NCI-H1436 treated with DMSO at 0.1 percent for 48 hours (cell line): ENCODE data around the gene PUDP.
"Not testable (repeated sequence)": the region's sequence is repeated elsewhere in the genome, so short reads cannot be mapped to it uniquely, and the experiment has no call there.

ENCODE experiments used
- DNase-seq: peaks from one replicate; lab custom pipeline; 2025; lab: John Stamatoyannopoulos, UW

The PUDP gene

DNA sequence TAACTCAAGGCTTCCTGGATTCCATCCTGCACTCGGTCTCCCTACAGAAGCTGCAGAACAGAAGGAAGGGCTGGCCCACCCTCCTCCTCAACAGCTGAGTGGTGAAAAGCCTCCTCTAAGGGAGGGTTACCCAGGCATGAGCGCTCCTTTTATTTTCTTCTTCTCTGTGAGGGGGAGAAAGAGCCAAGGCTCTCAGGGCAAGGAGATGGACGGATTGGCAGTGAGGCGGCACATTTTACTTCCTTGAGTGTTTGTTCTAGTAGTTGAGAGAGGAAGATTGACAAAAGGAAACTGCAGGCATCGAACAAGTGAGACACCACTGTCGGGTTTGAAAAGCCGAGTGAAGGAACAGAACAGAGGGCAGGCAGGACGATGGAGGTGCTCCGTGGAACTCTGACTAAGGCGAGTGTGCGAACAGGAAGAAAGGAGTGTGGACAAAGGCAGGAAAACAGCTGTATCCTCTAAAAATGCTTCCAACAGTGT is 38.9 kb downstream of the PUDP start:
- DNase-seq: no peak

DNA sequence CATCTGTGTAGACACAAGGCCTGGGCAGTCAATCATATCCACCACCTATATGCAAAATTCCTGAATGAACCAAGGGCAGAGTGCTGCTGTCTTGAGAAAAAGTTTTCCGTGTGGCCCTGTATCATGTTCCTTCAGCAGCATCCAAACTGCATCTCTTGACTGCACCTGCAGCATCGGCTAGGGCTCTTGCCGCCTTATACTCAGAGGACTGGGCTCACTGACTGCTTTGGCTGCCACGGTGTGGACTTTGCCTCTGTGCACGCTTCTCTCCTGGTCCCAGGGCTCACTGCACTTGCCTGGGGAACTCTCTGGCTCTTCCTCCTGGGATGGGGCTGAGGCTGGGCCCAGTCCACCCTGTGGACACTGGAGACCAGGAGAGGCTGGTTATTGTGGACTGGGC is 39.9 kb downstream of the PUDP start:
- DNase-seq: no peak

DNA sequence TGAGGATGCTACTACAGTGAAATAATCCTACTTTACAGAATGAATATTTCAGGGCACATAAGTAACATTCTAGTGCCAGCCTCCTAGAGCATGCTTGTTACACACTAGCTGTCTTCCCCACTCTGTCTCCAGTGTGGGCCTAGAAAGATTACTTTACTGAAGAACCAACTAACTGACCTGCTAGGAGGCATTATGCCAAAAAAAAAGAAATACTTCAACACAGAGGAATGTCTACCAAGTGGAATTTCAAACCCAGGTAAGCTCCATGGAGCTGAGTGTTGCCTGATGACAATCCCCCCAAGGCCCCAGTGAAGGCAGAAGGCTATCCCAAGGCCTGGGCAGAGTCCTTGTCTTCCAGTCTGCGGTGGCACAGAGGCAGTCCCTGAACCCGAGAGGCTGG is 41.3 kb downstream of the PUDP start:
- no peak for DNase-seq

GRCh38 chrX:7102119-7102518 is 45.8 kb downstream of the PUDP start:
- DNase-seq: no peak

- DNase-seq: no peak
Measured at GRCh38 chrX:7100022-7100421, 47.9 kb downstream of the PUDP start.

DNA sequence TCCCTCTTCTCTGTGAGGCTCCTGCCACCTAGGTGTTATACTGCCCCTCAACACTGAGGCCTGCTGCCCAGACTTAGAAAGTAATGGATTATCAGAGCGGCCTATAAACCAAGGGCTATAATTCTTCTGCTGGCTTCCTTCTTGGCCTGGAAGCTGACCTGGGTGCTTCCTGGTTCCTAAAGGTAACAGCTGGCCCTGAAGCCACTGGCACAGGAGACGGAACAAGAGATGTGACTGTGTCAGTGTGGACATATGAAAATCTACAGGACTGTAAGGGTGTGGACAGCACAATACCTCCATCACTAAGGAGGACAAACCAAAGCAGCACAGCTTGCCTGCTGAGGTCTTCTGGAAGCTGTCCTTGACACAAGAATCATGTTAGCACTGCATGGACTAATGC is 52.3 kb downstream of the PUDP start:
- DNase-seq: not testable (repeated sequence)

DNA sequence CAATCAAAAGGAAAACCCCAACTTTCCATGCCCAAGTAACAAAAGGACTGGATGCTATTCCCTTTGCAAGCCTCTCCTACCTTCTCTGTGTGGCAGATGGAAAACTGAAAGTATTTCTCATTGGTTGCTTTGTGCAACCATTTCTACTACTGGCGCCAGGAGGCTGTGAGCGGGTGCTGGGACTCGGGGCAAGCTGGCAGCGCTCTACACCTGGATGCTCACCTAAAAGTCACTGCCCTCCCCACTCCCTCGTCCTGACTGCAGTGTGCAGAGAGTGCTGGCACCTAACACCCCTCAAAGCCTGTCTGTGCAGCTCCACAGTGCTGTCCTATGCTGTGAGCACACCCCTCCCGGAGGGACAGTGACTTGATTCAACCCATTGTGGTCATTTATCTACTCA is 54.6 kb downstream of the PUDP start:
- DNase-seq: no peak

- DNase-seq: no peak
Measured at GRCh38 chrX:7092543-7092942, 55.4 kb downstream of the PUDP start.

DNA sequence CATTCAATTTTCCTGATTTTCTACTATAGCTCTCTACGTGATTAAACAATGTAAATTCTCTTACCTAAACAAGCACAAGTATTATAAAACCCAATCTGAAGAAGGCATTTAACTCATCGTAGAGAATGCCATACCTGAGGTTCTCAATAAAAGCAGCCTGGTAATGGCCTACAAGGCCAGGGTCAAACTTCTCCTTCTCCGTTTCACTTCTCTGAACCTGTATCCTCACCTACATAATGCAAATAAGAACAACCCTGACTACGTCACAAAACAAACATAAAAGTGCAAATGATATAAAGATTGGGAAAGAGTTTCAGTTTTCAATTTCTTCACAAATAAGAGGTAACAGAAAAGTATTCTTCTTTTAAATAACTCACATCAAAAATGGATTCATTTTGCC is 56.0 kb downstream of the PUDP start:
- DNase-seq: no peak

- no peak for DNase-seq
Measured at GRCh38 chrX:7090641-7091040, 57.3 kb downstream of the PUDP start.

- no peak for DNase-seq
Measured at GRCh38 chrX:7088968-7089615, 58.9 kb downstream of the PUDP start.

GRCh38 chrX:7086384-7086783 is 61.6 kb downstream of the PUDP start:
- DNase-seq: no peak

- no peak for DNase-seq
Measured at GRCh38 chrX:7085879-7086278, 62.1 kb downstream of the PUDP start.

DNA sequence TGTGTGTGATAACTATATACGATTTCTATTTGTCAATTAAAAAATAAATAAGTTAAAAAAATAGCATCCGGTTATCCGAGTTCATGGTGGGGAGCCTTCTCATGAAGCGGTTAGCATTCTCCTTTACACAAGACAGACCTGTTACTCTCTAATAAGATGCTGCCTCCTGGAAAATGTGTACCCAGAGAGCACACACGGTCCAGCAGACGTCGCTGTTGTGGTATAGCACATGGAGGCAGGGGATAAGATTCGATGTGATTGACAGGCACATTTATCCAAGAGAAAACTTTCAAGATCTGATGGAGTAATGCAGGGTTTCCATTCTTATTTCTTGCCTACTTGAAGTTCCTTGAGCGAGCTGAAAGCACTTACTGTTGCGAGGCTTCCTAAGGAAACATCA is 63.1 kb downstream of the PUDP start:
- DNase-seq: no peak

DNA sequence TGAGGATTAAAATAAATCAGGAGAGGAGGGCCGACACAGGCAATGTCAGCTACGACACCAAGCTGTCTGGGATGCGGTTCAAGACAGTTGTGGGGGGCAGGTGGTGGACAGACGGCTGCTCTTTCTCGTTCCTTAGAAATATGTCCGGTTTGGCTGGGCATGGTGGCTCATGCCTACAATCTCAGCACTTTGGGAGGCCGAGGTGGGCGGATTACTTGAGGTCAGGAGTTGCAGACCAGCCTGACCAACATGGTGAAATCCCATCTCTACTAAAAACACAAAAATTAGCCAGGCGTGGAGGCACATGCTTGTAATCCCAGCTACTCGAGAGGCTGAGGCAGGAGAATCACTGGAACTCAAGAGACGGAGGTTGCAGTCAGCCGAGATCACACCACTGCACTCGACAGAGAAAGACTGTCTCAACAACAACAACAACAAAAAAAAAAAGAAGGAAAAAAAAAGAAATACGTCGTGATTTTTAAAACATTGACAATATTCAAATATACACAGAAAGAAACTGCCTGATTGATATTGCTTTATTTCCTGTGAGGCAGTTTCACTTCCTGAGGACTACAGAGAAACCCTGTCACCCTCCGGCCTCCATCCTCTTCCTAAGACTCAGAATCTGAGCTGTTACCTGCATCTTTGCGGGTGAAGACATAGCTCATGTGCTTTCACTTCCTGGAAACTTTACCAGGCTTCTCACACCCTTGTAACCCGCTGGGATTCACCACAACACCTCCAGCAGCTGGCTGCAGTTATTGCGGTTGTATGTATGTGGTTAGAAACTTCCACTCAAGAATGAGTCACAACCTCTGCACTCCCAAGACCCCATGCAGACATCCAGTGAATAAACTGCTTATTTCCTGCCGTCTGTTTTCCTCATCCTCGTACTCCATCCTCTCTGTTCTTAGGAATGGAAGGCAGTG is 64.2 kb downstream of the PUDP start:
- no peak for DNase-seq

DNA sequence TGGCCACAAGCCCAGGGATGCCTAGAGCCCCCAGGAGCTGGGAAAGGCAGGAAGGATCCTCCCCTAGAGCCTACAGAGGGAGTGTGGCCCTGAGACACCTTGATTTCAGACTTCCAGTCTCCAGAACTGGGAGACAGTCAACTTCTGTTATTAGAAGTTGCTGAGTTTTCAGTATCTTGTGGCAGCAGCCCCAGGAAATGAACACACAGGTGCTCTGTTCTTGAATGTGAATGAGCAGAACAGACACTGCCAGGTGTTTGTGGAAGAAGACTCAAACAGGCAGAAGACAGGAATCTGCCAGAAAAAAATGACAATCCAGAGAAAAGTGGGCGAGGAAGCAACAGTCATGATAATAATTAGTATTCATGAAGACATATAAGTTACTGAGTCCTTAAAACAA is 64.9 kb downstream of the PUDP start:
- no peak for DNase-seq

- no peak for DNase-seq
Measured at GRCh38 chrX:7082556-7082955, 65.4 kb downstream of the PUDP start.

DNA sequence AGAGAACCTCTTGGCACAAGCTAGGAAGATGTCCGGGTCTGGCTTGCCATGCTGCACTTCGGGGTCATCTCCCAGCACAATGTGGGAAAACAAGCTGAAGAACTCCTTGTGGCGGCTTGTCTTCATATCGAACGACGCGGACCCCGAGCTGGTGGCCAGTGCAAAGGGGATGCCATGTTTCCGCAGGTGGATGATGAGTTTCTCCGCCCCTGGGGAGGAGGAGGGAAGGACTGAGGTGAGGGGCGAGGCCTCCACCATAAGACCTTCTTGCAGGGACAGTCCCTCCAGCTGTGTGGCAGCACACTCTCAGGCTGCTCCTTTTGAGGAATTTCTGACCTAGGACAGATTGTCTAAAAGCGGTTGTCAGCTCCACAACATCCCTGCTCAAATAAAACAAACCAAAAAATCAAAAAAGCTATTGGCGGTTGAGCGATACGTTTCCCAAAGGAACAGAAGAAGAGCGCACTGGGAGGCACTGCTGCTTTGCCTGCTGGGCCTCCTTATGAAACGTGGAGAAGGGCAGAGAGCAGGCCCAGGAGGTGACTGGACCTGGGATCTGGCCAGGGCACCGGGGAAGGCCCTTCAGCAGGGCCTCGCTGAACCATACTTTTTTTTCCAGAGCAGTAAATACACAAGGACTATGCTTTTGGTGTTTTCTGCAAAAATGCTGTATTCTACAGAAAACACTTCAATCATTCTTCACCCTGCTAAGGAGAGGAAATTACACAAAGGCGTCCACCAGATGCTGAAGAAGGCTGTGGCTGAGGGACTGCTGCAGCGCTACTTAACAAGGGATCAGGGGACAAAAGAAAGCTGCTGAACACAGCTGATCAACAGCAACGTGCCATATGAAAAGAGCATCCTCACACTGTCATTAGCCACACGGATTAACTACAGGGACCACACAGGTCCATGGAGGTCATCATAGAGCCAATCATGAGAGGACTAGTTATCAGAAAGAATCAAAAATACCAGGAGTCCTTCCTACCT is 70.4 kb downstream of the PUDP start:
- DNase-seq: no peak

- DNase-seq: no peak
Measured at GRCh38 chrX:7076245-7076661, 71.7 kb downstream of the PUDP start.

- DNase-seq: no peak
Measured at GRCh38 chrX:7074908-7075204, 73.1 kb downstream of the PUDP start.

DNA sequence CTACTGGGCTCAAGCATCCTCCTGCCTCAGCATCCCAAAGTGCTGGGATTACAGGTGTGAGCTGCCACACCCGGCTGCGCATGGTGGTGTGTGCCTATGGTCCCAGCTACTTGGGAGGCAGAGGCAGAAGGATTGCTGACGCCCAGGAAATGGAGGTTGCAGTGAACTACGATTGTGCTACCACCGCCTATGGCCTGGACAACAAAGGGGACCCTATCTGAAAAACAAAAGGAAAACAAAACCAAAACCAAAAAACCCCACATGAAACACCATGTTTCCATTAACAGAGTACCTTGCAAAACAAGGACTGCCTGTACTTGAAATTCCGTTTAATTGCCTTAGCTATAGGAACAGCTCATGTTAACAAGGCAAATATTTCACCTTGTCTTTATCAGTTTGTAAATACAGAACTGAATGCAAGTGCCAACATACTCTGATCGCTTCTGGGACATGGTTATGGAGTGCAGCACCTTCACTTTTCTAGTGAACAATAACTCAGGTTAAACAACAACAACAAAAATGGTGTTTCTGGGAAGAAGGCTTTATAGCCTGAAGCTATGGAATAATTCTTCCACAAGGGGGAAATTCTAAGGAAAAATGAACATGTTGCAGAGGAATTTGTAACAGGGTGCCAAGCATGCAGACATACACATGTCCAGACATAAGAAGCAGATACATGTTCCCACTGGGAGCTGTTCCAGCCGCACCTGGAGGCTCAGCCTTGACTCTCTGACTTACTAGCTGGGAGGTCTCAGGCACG is 73.6 kb downstream of the PUDP start:
- no peak for DNase-seq

DNA sequence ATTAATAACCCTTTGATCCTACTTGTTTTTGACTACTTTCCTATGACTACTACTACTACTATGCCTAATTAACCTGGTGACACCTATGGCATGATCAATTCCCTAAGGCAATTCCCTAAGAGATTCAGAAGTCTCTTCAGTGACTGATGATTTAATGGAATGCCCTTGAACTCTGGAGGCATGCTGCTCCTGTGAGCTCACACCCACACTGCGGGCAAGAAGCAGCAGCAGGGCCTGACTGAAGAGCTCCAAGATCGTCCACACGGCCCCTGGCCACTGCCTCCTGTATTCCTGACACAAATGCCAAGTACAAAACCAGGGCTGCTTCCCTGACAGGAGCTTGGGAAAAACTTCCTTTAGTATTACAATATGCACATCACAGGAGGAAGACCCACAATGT is 74.6 kb downstream of the PUDP start:
- DNase-seq: no peak
